ENCODE results near the gene ROBO1.

- no peak for TF ChIP-seq CTCF (IDR thresholded peaks at IDR 0.05; ENCODE audit: low read depth, low read length, missing input control)
- no peak for TF ChIP-seq ATF3 (IDR thresholded peaks at IDR 0.05)
- TF ChIP-seq TAF1 (conservative IDR thresholded peaks at IDR 0.05), result no peak
- no peak for TF ChIP-seq YY1 (IDR thresholded peaks at IDR 0.05)
- no peak for TF ChIP-seq MAX (IDR thresholded peaks at IDR 0.05)
- no peak for TF ChIP-seq SP1 (IDR thresholded peaks at IDR 0.05)
- TF ChIP-seq JUND (IDR thresholded peaks at IDR 0.05), result no peak
- TF ChIP-seq REST (IDR thresholded peaks at IDR 0.05), result no peak
- TF ChIP-seq RAD21 (IDR thresholded peaks at IDR 0.05), result no peak
- TF ChIP-seq GABPA (IDR thresholded peaks at IDR 0.05 in 1 of 2, conservative IDR thresholded peaks at IDR 0.05 in 1 of 2), result no peak
- no peak for TF ChIP-seq FOXA1 (IDR thresholded peaks at IDR 0.05)
Observed at GRCh38 chr3:78827618-78828017, 940.2 kb downstream of the ROBO1 start.
